Liver (tissue), 10 donors: Measurements from ENCODE around the gene TAF11L5. TPM values are rescaled to one million over a fixed set of nuclear protein-coding genes. Genes with fewer than 3 reads are reported as not detected.
"Not testable (repeated sequence)": the region's sequence is repeated elsewhere in the genome, so short reads cannot be mapped to it uniquely, and the experiment has no call there.

Experiments
- DNase-seq: peaks from one replicate; pipeline ENCODE4 v3.0.0-alpha.2; 2017; ENCODE audit warnings: low spot score
- H3K27ac ChIP-seq, 2 donors: one replicate each; pipeline ENCODE4 v1.7.0; 2013; ENCODE audit warnings: inconsistent platforms in 2 of 2, low read length in 2 of 2, control low read depth in 1 of 2, low read depth in 1 of 2, mild to moderate bottlenecking in 1 of 2
- H3K27me3 ChIP-seq, 4 donors: one replicate each; pipeline versions ENCODE4 v1.6.1 to v1.7.0; 2013; ENCODE audit warnings: low read length in 3 of 4, inconsistent platforms in 1 of 4, mild to moderate bottlenecking in 1 of 4, moderate library complexity in 1 of 4; ENCODE audit not compliant: control insufficient read depth in 4 of 4, insufficient read depth in 4 of 4
- H3K36me3 ChIP-seq, 4 donors: one replicate each; pipeline versions ENCODE4 v1.6.1 to v1.7.0; 2013; ENCODE audit warnings: low read length in 3 of 4, mild to moderate bottlenecking in 3 of 4, low read depth in 1 of 4, moderate library complexity in 1 of 4; ENCODE audit not compliant: control insufficient read depth in 4 of 4, insufficient read depth in 3 of 4
- H3K4me1 ChIP-seq, 4 donors: one replicate each; pipeline versions ENCODE4 v1.6.1 to v1.7.0; 2013; ENCODE audit warnings: low read length in 3 of 4, mild to moderate bottlenecking in 3 of 4, moderate library complexity in 1 of 4; ENCODE audit not compliant: control insufficient read depth in 4 of 4, insufficient read depth in 4 of 4
- H3K4me3 ChIP-seq, 3 donors: one replicate each; pipeline versions ENCODE4 v1.6.1 to v1.7.0; 2013; ENCODE audit warnings: low read length in 3 of 3, control low read depth in 1 of 3, low read depth in 1 of 3, mild to moderate bottlenecking in 1 of 3
- H3K9ac ChIP-seq, 2 donors: one replicate each; pipeline ENCODE4 v1.7.0; 2013; ENCODE audit warnings: low read length in 2 of 2, mild to moderate bottlenecking in 2 of 2, moderate library complexity in 2 of 2, control low read depth in 1 of 2, low read depth in 1 of 2
- H3K9me3 ChIP-seq, 4 donors: one replicate each; pipeline versions ENCODE4 v1.6.1 to v1.7.0; 2013; ENCODE audit warnings: low read length in 3 of 4; ENCODE audit not compliant: control insufficient read depth in 4 of 4
- WGBS: extraction: QIAGEN DNeasy Blood & Tissue Kit; methylation state at CpG from one replicate; pipeline ENCODE4 v1.1.7; 2013; 5-methylcytosine and 5-hydroxymethylcytosine counted together
- polyA plus RNA-seq, 2 donors: library from polyadenylated mRNA; stranded (reverse) in 1 of 2; unstranded in 1 of 2; fragments of 200-250 nt in 1 of 2; fragments of >200 nt in 1 of 2; fragmentation: Nextera tagmentation in 1 of 2; extraction: Ambion mirVana in 1 of 2; gene quantifications; one replicate each; pipeline versions ENCODE4 v1.2.1 to v1.2.3, GENCODE V29; 2013 to 2015
- small RNA-seq: library from RNA; depleted of rRNA; stranded (forward); fragments of <200 nt; gene quantifications from one replicate; pipeline ENCODE3, GENCODE V24; 2014
- total RNA-seq, 2 donors: library from RNA; depleted of rRNA; stranded (reverse); fragments of >200 nt; gene quantifications; one replicate each; pipeline ENCODE4 v1.2.3, GENCODE V29; 2014
- donor health status: healthy.
- donor health status: healthy.
- donor health status: healthy.
- donor health status: healthy.
- donor health status: healthy.

The TAF11L5 gene
- total and polyA plus RNA-seq, 4 donors: not detected

GRCh38 chr5:17521501-17521900 is 3.5 kb upstream of the TAF11L5 start, which contains the start of gene TAF11L4:
Gene TAF11L4, plus strand, starts transcription at chr5:17521801.
- DNase-seq, H3K9me3 ChIP-seq, H3K27ac ChIP-seq, H3K9ac ChIP-seq, H3K27me3 ChIP-seq, H3K4me1 ChIP-seq, H3K36me3 ChIP-seq, H3K4me3 ChIP-seq: not testable (repeated sequence)
- no CpG with 5 or more reads among the region's 15 CpGs for WGBS

- not testable (repeated sequence) for H3K4me3 ChIP-seq, H3K36me3 ChIP-seq, H3K9me3 ChIP-seq, H3K27me3 ChIP-seq, H3K27ac ChIP-seq, H3K4me1 ChIP-seq, DNase-seq, H3K9ac ChIP-seq
- WGBS: 88% methylated on average over 9 of the region's 17 CpGs
Observed at GRCh38 chr5:17526504-17526903, 1.5 kb downstream of the TAF11L5 start.

- not testable (repeated sequence) for H3K27ac ChIP-seq
Observed at GRCh38 chr5:17528369-17528768, 3.3 kb downstream of the TAF11L5 start, which contains the start of gene TAF11L6. Gene TAF11L6, plus strand, starts transcription at chr5:17528669.

More at GRCh38 chr5:17528369-17528768, 3.3 kb downstream of the TAF11L5 start, which contains the start of gene TAF11L6:
- H3K9ac ChIP-seq, H3K4me3 ChIP-seq, H3K4me1 ChIP-seq, H3K9me3 ChIP-seq, H3K27me3 ChIP-seq, H3K36me3 ChIP-seq, DNase-seq: not testable (repeated sequence)
- no CpG with 5 or more reads among the region's 15 CpGs for WGBS

Small RNA genes within 50 kb of the gene (small RNA-seq; reads per million reads assigned to genes)
- gene AC106774.3: not detected

Other genes with a start within 250 kb of the TAF11L5 start
- gene TAF11L2, start 27.0 kb upstream of the TAF11L5 start, total RNA-seq: not detected
- not detected for gene TAF11L2, start 27.0 kb upstream of the TAF11L5 start, polyA plus RNA-seq
- gene TAF11L3, start 6.9 kb upstream of the TAF11L5 start, total RNA-seq: not detected
- not detected for gene TAF11L3, start 6.9 kb upstream of the TAF11L5 start, polyA plus RNA-seq
- not detected for gene TAF11L4, start 3.4 kb upstream of the TAF11L5 start, total RNA-seq
- gene TAF11L4, start 3.4 kb upstream of the TAF11L5 start, polyA plus RNA-seq: not detected
- gene TAF11L6, start 3.4 kb downstream of the TAF11L5 start, total RNA-seq: not detected
- gene TAF11L6, start 3.4 kb downstream of the TAF11L5 start, polyA plus RNA-seq: not detected
- gene TAF11L7, start 60.5 kb downstream of the TAF11L5 start, total RNA-seq: not detected
- not detected for gene TAF11L7, start 60.5 kb downstream of the TAF11L5 start, polyA plus RNA-seq
- gene TAF11L8, start 65.7 kb downstream of the TAF11L5 start, total RNA-seq: not detected
- gene TAF11L8, start 65.7 kb downstream of the TAF11L5 start, polyA plus RNA-seq: not detected
- not detected for gene TAF11L9, start 69.2 kb downstream of the TAF11L5 start, total RNA-seq
- gene TAF11L9, start 69.2 kb downstream of the TAF11L5 start, polyA plus RNA-seq: not detected
- gene TAF11L10, start 72.6 kb downstream of the TAF11L5 start, total RNA-seq: not detected
- gene TAF11L10, start 72.6 kb downstream of the TAF11L5 start, polyA plus RNA-seq: not detected
- not detected for gene TAF11L11, start 78.9 kb downstream of the TAF11L5 start, total RNA-seq
- not detected for gene TAF11L11, start 78.9 kb downstream of the TAF11L5 start, polyA plus RNA-seq
- gene TAF11L12, start 85.2 kb downstream of the TAF11L5 start, total RNA-seq: not detected
- gene TAF11L12, start 85.2 kb downstream of the TAF11L5 start, polyA plus RNA-seq: not detected
- gene TAF11L13, start 106.9 kb downstream of the TAF11L5 start, total RNA-seq: not detected
- not detected for gene TAF11L13, start 106.9 kb downstream of the TAF11L5 start, polyA plus RNA-seq
- gene TAF11L14, start 109.2 kb downstream of the TAF11L5 start, total RNA-seq: not detected
- not detected for gene TAF11L14, start 109.2 kb downstream of the TAF11L5 start, polyA plus RNA-seq